ENCODE measurements around the gene ABHD17C.
"Not testable (repeated sequence)": the region's sequence is repeated elsewhere in the genome, so short reads cannot be mapped to it uniquely, and the experiment has no call there.

ABHD17C gene

GRCh38 chr15:80730926-80731325 is 35.8 kb downstream of the ABHD17C start:
- no peak for DNase-seq (ENCODE audit: low read depth)

DNA sequence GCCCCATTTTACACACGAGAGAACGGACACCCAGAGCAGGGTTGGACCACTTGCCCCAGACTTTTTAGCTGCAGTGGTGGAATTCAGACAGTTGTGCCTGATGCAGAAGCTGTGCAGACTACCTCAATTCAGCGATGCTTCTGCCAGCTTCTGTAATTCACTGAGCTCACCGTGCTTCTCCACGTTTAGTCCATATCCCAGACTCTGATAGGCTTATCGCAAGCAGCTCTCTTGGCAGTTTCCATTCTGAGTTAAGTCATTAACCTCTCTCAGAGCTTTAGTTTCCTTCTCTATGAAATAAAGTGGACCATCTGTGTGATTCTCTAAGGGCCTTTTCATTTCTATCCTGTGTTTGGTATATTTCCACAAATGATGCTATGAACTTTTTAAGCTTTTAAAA is 37.1 kb downstream of the ABHD17C start:
- DNase-seq (ENCODE audit: low read depth) = no peak

GRCh38 chr15:80732818-80733217 is 37.7 kb downstream of the ABHD17C start:
- no peak for DNase-seq (ENCODE audit: low read depth)

DNA sequence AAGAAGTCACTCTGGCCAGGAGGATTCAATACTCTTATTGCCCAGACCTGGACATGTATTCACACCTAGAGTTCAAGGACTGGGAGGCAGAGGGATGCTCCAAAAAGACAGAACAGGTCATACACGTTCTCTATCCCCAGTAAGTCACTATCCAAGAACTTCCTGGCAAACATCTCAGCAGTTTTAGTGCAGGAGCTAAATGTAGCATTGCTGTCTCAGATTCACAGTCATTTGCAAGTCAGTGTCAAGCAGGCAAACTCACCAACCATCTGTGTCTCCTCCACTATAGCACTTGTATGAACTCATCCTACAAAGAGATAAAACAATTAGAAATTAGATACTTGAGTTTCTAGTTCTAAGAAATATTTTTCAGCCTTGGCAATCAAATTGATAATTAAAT is 38.4 kb downstream of the ABHD17C start:
- no peak for DNase-seq (ENCODE audit: low read depth)

DNA sequence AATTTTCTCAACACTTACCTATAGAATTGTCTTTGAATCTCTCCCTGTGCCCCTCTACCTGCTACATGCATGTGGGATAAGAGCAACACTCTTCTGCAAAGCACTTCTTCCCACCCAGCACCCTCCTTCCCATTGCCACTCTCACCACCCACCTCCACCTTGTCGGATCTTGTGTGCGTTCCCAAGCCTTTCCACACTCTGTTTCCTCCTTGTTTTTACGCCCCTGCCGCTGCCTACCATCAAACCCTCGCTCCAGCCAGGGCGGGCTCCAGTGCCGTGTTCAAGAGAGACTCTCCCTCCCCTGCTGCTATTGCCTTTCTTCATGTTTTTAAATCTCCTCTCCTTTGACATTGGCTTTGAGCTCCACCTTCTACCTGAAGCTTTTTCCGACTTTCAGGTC is 40.2 kb downstream of the ABHD17C start:
- no peak for DNase-seq (ENCODE audit: low read depth)

- no peak for DNase-seq (ENCODE audit: low read depth)
These were observed 41.5 kb downstream of the ABHD17C start for GRCh38 chr15:80736560-80736959.

DNA sequence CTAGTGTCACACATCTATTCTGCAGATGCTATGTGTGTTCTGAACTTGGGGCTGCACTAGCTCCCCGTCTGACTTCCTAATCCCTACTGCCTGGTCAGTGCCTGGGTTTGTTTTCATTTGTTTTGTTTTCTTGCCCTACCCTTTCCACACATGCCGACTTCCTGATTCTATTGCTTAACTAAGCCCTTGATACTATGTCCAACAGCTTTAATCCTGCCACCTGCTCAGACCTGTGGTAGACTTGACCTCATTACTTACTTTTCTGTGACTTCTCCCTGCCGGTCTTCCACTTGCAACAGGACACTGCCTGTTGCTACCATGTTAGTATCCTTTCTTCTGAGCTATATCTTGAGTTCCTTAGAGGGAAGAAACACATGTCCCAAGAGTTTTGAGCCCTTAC is 44.8 kb downstream of the ABHD17C start:
- DNase-seq (ENCODE audit: low read depth) = no peak

DNA sequence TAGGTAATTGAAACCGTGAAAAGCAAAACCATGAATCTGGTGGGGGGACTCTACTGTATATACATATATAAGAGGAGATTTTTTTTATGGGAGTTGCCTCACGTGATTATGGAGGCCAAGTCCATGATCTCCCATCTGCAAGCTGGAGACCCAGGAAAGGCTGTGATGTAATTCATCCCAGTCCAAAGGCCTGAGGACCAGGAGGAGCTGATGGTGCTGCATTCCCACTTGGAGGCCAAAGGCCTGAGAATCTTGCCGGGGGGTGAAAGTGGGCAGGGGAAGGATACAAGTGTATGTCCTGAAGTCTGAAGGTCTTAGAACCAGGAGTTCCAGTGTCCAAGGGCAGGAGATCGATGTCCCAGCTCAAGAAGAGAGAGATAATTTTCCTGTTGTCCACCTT is 47.0 kb downstream of the ABHD17C start:
- DNase-seq (ENCODE audit: low read depth) = no peak

DNA sequence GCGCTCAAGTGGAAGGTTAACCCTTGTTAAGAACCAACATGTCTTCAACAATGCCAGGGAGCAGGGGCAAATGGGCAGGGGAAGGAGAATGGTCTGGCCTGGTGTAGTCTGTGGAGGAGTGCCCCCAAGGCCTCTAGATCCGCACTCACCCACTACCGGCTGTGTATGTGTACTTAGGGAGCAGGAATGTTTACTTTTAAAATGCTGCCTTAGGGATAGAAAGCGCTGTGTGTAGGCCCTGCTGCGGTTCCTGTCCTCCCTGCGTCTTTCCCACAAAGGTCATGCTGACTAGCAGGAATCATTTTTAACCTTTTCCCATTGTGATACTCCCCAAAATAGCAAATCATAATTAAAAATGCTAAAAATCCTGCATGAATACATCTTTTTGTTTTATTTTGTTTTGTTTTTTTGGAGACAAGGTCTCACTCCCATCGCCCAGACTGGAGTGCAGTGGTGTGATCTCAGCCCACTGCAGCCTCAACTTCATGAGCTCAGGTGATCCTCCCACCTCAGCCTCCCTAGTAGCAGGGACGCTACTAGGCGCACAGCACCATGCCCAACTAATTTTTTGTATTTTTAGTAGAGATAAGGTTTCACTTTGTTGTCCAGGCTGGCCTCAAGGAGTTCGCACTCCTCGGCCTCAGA is 48.2 kb downstream of the ABHD17C start:
- DNase-seq (ENCODE audit: low read depth) = no peak

DNA sequence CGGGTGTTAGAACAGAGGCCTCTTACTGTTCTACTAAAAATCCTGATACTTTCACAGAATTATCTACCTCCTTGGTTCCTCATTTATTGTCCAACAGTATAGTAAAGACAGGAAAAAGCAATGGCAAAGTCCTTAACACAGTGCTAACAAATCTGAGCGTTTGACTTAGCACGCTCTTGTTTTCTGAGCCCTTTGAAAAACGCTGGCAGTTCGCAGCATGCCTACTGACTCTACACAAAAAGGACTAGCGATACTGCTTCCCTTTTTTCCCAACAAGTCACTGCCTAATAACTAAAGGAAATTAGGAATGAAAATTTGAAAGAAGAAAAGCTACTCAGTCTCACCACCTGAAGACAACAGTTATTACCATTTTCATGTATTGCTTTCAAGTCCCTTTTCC is 49.3 kb downstream of the ABHD17C start:
- DNase-seq (ENCODE audit: low read depth) = no peak

DNA sequence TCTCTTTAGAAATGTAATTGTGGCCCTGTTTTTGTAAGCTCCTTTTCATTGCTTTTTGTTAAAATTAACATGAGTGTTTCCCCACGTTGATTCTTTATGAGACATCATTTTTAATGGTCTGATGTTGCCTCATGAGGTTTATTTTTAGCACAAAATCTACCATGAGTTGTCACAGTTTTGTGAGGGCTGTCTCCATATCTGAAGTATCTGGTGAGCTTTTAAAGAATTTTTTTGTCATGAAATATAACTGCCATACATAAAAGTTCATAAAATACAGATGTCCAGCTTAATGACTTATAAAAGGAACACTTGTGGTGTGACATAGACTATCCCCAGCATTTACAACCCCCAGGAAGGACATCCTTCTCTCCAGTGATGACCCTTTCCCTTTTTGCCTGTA is 49.7 kb downstream of the ABHD17C start:
- DNase-seq (ENCODE audit: low read depth) = no peak

- no peak for DNase-seq (ENCODE audit: low read depth)
These were observed 50.8 kb downstream of the ABHD17C start for GRCh38 chr15:80745888-80746287.

- DNase-seq (ENCODE audit: low read depth) = no peak
These were observed 52.4 kb downstream of the ABHD17C start for GRCh38 chr15:80747317-80748053.

GRCh38 chr15:80749589-80749988 is 54.5 kb downstream of the ABHD17C start:
- DNase-seq (ENCODE audit: low read depth) = no peak

DNA sequence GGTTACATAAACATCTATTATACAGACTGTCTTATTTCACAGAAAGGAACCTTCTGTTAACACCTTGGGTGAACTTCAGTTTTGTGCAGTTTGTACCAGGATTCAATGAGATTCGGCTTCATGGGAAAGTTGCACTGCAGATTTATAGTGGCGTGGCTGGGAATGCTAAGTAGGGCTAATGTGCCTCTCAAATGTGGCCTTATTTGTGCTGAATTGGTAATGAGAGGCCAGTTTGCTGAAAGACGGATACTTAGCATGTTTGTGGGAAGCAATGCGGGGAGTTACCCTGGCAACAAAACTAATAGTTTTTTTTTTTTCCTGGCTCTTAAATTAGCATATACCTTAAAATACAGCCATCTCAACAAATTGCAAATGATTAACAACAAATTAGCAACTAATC is 55.5 kb downstream of the ABHD17C start:
- DNase-seq (ENCODE audit: low read depth) = no peak

- no peak for DNase-seq (ENCODE audit: low read depth)
These were observed 57.1 kb downstream of the ABHD17C start for GRCh38 chr15:80752204-80752603.

DNA sequence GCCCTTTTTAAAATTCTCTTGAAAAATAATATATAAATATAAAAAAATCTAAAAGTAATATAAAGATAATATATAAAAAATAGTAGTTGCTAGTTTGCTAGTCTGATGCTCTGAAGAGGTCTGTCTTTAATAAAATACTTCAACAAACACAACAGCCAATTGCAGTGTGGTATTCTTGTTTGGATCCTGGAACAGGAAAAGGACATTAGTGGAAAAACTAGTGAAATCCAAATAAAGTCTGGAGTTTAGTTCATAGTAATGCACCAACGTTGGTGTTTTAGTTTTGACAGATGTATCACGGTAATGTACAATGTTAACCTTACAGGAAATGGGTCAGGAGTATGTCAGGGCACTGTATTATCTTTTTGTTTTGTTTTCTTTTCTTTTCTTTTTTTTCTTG is 58.1 kb downstream of the ABHD17C start:
- DNase-seq (ENCODE audit: low read depth) = no peak

GRCh38 chr15:80754014-80754413 is 58.9 kb downstream of the ABHD17C start:
- DNase-seq (ENCODE audit: low read depth) = no peak

GRCh38 chr15:80755885-80756284 is 60.8 kb downstream of the ABHD17C start:
- no peak for DNase-seq (ENCODE audit: low read depth)

GRCh38 chr15:80758130-80758745 is 63.1 kb downstream of the ABHD17C start:
- DNase-seq (ENCODE audit: low read depth) = no peak

DNA sequence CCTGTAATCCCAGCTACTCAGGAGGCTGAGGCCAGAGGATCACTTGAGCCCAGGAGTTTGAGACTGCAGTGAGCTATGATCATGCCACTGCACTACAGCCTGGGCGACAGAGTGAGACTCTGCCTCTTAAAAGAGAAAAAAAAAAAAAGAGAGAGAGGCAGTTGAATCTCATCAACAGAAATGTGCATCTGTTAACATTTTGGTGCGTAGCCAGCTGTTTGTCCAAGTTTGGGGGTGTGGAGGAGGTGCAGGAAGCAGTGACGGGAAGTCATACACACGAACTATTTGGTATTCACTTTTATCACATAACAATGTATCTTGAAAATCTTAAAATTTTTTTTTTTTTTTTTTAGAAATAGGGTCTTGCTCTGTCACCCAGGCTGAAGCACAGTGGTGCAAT is 65.8 kb downstream of the ABHD17C start:
- no peak for DNase-seq (ENCODE audit: low read depth)

- no peak for DNase-seq (ENCODE audit: low read depth)
These were observed 66.6 kb downstream of the ABHD17C start for GRCh38 chr15:80761754-80762153.

DNA sequence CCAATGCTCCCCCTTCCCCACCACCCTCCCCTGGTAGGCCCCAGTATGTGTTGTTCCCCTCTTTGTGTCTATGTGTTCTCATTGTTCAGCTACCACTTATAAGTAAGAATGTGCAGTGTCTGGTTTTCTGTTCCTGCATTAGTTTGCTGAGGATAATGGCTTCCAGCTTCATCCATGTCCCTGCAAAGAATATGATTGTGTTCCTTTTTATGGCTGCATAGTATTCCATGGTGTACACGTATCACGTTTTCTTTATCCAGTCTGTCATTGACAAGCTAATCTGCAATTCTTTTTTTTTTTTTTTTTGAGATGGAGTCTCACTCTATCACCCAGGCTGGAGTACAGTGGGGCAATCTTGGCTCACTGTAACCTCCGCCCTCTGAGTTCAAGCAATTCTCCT is 68.1 kb downstream of the ABHD17C start:
- not testable (repeated sequence) for DNase-seq (ENCODE audit: low read depth)

DNA sequence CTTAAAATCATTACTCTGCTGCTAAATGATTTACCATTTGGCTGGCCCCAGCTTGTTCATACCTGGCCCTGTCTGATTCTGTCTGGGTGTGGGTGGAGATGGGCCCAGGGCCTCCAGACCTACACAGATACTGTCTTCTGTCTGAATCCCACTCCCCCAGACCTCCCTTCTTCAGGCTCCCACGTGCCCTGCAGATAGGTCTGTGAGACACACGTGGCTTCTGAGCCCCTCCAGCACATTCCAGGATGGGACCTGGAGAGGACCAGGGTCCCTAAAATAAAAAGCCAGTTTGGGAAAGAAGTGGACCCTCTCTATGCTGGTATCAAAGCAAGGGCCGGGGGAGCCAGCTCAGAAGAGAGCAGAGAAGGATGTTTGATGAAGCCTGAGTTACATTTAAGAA is 69.4 kb downstream of the ABHD17C start:
- DNase-seq (ENCODE audit: low read depth) = no peak

All from stimulated activated CD4-positive, alpha-beta T cell treated with anti-CD3 and anti-CD28 coated beads, Interleukin-2, amount 100 ng/mL, for 4 hours (primary cell).